Measurements from ENCODE around the gene MPPED2. TPM values are rescaled to one million over a fixed set of nuclear protein-coding genes. Genes with fewer than 3 reads are reported as not detected.

Gene MPPED2
- total RNA-seq, 1 experiment from 2014 or later, result not detected

DNA sequence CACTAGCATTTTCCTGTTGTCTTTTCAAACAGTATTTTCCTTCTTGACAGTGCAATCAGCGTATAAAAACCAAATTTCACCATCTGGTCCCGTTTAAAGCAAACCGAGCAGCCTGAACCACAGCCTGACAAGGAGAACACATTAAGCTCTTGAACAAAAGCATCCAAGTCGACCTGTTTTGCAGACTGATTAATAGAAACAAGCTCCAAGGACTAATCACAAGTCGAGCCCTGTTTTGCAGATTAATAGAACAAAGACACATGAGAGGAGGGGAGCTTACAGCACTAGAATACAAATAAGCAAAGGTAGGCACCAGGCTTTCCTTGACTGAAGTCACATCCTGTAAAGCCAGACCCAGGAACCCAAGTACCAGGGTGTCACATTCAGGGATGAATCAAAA, 104.8 kb downstream of the MPPED2 start:
- TF ChIP-seq, protein P1, sequence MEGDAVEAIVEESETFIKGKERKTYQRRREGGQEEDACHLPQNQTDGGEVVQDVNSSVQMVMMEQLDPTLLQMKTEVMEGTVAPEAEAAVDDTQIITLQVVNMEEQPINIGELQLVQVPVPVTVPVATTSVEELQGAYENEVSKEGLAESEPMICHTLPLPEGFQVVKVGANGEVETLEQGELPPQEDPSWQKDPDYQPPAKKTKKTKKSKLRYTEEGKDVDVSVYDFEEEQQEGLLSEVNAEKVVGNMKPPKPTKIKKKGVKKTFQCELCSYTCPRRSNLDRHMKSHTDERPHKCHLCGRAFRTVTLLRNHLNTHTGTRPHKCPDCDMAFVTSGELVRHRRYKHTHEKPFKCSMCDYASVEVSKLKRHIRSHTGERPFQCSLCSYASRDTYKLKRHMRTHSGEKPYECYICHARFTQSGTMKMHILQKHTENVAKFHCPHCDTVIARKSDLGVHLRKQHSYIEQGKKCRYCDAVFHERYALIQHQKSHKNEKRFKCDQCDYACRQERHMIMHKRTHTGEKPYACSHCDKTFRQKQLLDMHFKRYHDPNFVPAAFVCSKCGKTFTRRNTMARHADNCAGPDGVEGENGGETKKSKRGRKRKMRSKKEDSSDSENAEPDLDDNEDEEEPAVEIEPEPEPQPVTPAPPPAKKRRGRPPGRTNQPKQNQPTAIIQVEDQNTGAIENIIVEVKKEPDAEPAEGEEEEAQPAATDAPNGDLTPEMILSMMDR (IDR thresholded peaks at IDR 0.05; ENCODE audit: unreplicated experiment), result no peak
- no peaks in the 10 kb centered on the region for H3K9me3 Mint-ChIP-seq (ENCODE audit: unreplicated experiment)
- no peak for DNase-seq (ENCODE audit: unreplicated experiment)
- no peak overlapping the region for H3K4me3 Mint-ChIP-seq (ENCODE audit: unreplicated experiment)
- ChIA-PET CTCF (no interaction called here), POLR2A (no interaction called here)
- no peaks in the 10 kb centered on the region for H3K36me3 Mint-ChIP-seq (ENCODE audit: insufficient read depth, unreplicated experiment)
- no TSS peak for BruUV-seq (replicated peaks)
- H3K27me3 Mint-ChIP-seq (ENCODE audit: insufficient read depth, unreplicated experiment), result peaks cover 92% of the 10 kb centered on the region
- H3K27ac Mint-ChIP-seq (ENCODE audit: low read depth, unreplicated experiment), result no peak overlapping the region
- no peaks in the 10 kb centered on the region for H3K4me1 Mint-ChIP-seq (ENCODE audit: insufficient read depth, unreplicated experiment)
- intact Hi-C loops (cut with micrococcal nuclease), result no loop called here

DNA sequence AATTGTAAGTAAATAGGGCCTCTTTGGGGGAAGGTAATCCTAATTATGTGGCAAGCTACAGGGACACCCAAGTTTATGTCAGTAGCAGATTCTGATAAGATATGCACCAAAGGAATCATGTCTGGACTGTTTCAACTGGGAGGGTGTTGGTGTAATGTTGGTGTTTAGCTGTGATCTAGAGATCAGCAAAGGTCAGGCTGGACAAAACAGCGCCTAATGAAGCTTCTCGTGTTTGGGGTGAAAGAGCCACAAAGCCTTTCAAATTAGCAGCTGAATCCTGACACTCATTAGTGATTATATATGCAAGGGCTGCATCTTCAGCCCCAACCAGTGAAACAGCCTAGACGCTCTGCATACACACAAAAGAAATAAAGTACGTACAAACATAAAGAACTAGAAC, 106.3 kb downstream of the MPPED2 start:
- TF ChIP-seq, protein P1 (IDR thresholded peaks at IDR 0.05; ENCODE audit: unreplicated experiment), result no peak
- H3K9me3 Mint-ChIP-seq (ENCODE audit: unreplicated experiment), result no peaks in the 10 kb centered on the region
- no peak overlapping the region for H3K27ac Mint-ChIP-seq (ENCODE audit: low read depth, unreplicated experiment)
- no TSS peak for BruUV-seq (replicated peaks)
- CTCF ChIA-PET, result interaction anchor here (0.6 kb wide), 2 partner anchors 349 to 1791 kb away, joined by 3 to 4 read pairs; no protein-coding TSS in a partner anchor
- H3K4me3 Mint-ChIP-seq (ENCODE audit: unreplicated experiment), result no peak overlapping the region
- H3K36me3 Mint-ChIP-seq (ENCODE audit: insufficient read depth, unreplicated experiment), result no peaks in the 10 kb centered on the region
- no peak for DNase-seq (ENCODE audit: unreplicated experiment)
- POLR2A ChIA-PET, result no interaction called here
- no peaks in the 10 kb centered on the region for H3K4me1 Mint-ChIP-seq (ENCODE audit: insufficient read depth, unreplicated experiment)
- intact Hi-C loops (cut with micrococcal nuclease), result no loop called here
- peaks cover 92% of the 10 kb centered on the region for H3K27me3 Mint-ChIP-seq (ENCODE audit: insufficient read depth, unreplicated experiment)

DNA sequence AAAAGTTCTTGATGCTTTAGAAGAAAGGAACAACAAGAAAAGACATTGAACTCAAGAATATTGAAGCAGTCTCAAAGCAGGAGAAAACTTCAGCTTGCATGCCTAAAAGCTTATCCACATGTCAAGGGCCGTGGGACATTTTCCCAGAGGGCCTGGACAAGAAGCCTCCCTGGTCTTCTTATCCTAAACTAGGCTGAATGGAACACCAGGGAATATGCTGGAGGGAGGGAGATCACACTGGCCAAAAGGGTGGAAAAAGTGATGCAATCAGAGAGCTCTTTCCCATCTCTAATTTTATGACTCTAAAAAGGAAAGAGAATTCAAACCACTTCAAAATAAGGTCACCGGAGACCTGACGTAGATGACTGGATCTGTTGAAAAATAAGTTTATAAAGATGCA, 107.2 kb downstream of the MPPED2 start:
- no peak overlapping the region for H3K4me3 Mint-ChIP-seq (ENCODE audit: unreplicated experiment)
- intact Hi-C loops (cut with micrococcal nuclease), result no loop called here
- TF ChIP-seq, protein P1 (IDR thresholded peaks at IDR 0.05; ENCODE audit: unreplicated experiment), result no peak
- ChIA-PET CTCF (interaction anchor here (0.6 kb wide), 1 partner anchor 601 kb away, joined by 3 read pairs; no protein-coding TSS in a partner anchor), POLR2A (no interaction called here)
- no peak overlapping the region for H3K27ac Mint-ChIP-seq (ENCODE audit: low read depth, unreplicated experiment)
- no peaks in the 10 kb centered on the region for H3K9me3 Mint-ChIP-seq (ENCODE audit: unreplicated experiment)
- no TSS peak for BruUV-seq (replicated peaks)
- no peak for DNase-seq (ENCODE audit: unreplicated experiment)
- no peaks in the 10 kb centered on the region for H3K4me1 Mint-ChIP-seq (ENCODE audit: insufficient read depth, unreplicated experiment)
- no peaks in the 10 kb centered on the region for H3K36me3 Mint-ChIP-seq (ENCODE audit: insufficient read depth, unreplicated experiment)
- H3K27me3 Mint-ChIP-seq (ENCODE audit: insufficient read depth, unreplicated experiment), result peaks cover 92% of the 10 kb centered on the region

DNA sequence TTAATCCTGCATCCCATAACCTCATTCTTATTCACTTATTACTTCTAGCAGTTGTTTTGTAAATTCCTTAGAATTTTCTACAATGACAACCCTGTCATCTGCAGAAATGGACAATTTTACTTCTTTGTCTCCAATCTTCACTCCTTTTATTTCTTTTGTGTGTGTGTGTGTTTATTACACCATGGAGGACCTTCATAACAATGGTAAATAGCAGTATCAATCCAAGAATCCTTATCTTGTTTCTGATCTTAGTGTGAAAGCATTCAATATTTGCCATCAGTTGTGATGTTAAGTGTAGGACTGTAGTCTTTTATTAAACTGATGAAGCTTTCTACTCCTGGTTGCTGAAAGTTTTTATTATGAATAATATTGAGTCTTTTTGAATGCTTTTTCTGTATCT, 109.1 kb downstream of the MPPED2 start:
- DNase-seq (ENCODE audit: unreplicated experiment), result no peak
- Mint-ChIP-seq H3K4me3 (ENCODE audit: unreplicated experiment) (no peak overlapping the region), H3K4me1 (ENCODE audit: insufficient read depth, unreplicated experiment) (no peaks in the 10 kb centered on the region), H3K9me3 (ENCODE audit: unreplicated experiment) (no peaks in the 10 kb centered on the region), H3K27ac (ENCODE audit: low read depth, unreplicated experiment) (no peak overlapping the region), H3K36me3 (ENCODE audit: insufficient read depth, unreplicated experiment) (no peaks in the 10 kb centered on the region), H3K27me3 (ENCODE audit: insufficient read depth, unreplicated experiment) (peaks cover 100% of the 10 kb centered on the region)
- BruUV-seq (replicated peaks), result no TSS peak
- ChIA-PET CTCF (interaction anchor here (0.9 kb wide), 1 partner anchor 10 kb away, joined by 3 read pairs; no protein-coding TSS in a partner anchor), POLR2A (no interaction called here)
- TF ChIP-seq, protein P1 (IDR thresholded peaks at IDR 0.05; ENCODE audit: unreplicated experiment), result no peak
- intact Hi-C loops (cut with micrococcal nuclease), result no loop called here
